HPDE6-E6E7 (cell line): ENCODE data around the gene UBXN10.

Experiments
- DNase-seq: peaks from one replicate; pipeline ENCODE4 v3.0.0; 2011; ENCODE audit warnings: missing footprints; ENCODE audit errors: extremely low spot score

The UBXN10 gene

GRCh38 chr1:20185834-20186782 is at the start of gene UBXN10, which contains the start of gene PLA2G2C:
Gene UBXN10, plus strand, starts transcription at chr1:20186096. Its CDS starts 4,466 bp downstream, at chr1:20190562.
Gene PLA2G2C, minus strand, starts transcription at chr1:20186518. Its CDS starts 9,155 bp downstream, at chr1:20177363.
- no peak for DNase-seq

GRCh38 chr1:20136249-20136648 is 49.6 kb upstream of the UBXN10 start:
- DNase-seq, result no peak

- DNase-seq, result peak; percentile 55
These were observed 48.8 kb upstream of the UBXN10 start for GRCh38 chr1:20137055-20137454.

GRCh38 chr1:20137604-20138003 is 48.3 kb upstream of the UBXN10 start:
- no peak for DNase-seq

- no peak for DNase-seq
These were observed 47.5 kb upstream of the UBXN10 start for GRCh38 chr1:20138346-20138745.

GRCh38 chr1:20138961-20139550 is 46.8 kb upstream of the UBXN10 start, which contains the start of gene PLA2G2F:
Gene PLA2G2F, plus strand, starts transcription at chr1:20139323. Its CDS starts 105 bp downstream, at chr1:20139428.
- DNase-seq, result no peak

- no peak for DNase-seq
These were observed 45.9 kb upstream of the UBXN10 start for GRCh38 chr1:20139776-20140612.

GRCh38 chr1:20141001-20141400 is 44.9 kb upstream of the UBXN10 start:
- no peak for DNase-seq

- DNase-seq, result no peak
These were observed 44.4 kb upstream of the UBXN10 start for GRCh38 chr1:20141466-20141865.

GRCh38 chr1:20142001-20142710 is 43.7 kb upstream of the UBXN10 start:
- no peak for DNase-seq

- DNase-seq, result no peak
These were observed 42.6 kb upstream of the UBXN10 start for GRCh38 chr1:20143318-20143717.

GRCh38 chr1:20143734-20144565 is 41.9 kb upstream of the UBXN10 start:
- no peak for DNase-seq

GRCh38 chr1:20147846-20148570 is 37.9 kb upstream of the UBXN10 start:
- no peak for DNase-seq

- DNase-seq, result no peak
These were observed 37.1 kb upstream of the UBXN10 start for GRCh38 chr1:20148571-20149500.

GRCh38 chr1:20149601-20150325 is 36.1 kb upstream of the UBXN10 start:
- no peak for DNase-seq

- no peak for DNase-seq
These were observed 35.6 kb upstream of the UBXN10 start for GRCh38 chr1:20150326-20150705.

- no peak for DNase-seq
These were observed 34.9 kb upstream of the UBXN10 start for GRCh38 chr1:20150969-20151368.
